Adrenal gland (tissue), 12 donors: Measurements from ENCODE around the gene SCAP. TPM values are rescaled to one million over a fixed set of nuclear protein-coding genes. Genes with fewer than 3 reads are reported as not detected.

Source experiments
- DNase-seq, 7 donors: peaks; one replicate each; pipeline ENCODE4 v3.0.0-alpha.2; 2019 to 2020
- H3K27ac ChIP-seq, 5 donors: fragments of 200-600 bp; sonication (generic) in 4 of 5; 1 replicate in 3 of 5; 2 replicates in 2 of 5; pipeline versions ENCODE4 v1.5.1 to v1.8.0; 2016 to 2020; ENCODE audit warnings: mild to moderate bottlenecking in 1 of 5
- H3K27me3 ChIP-seq: fragments of 200-600 bp; 2 replicates; pipeline ENCODE4 v1.8.0; 2021
- H3K36me3 ChIP-seq, 2 donors: fragments of 200-600 bp; replicated peaks in 1 of 2; 1 replicate in 1 of 2; 2 replicates in 1 of 2; pipeline versions ENCODE4 v1.5.1 to v1.8.0; 2018 to 2022
- H3K4me1 ChIP-seq, 2 donors: fragments of 200-600 bp; replicated peaks in 1 of 2; 1 replicate in 1 of 2; 2 replicates in 1 of 2; pipeline versions ENCODE4 v1.5.1 to v1.8.0; 2018 to 2021
- H3K4me3 ChIP-seq, 4 donors: fragments of 200-600 bp; sonication (generic) in 3 of 4; one replicate each; pipeline ENCODE4 v1.5.1; 2016 to 2018
- H3K9me3 ChIP-seq, 3 donors: fragments of 200-600 bp; sonication (generic) in 1 of 3; replicated peaks in 1 of 3; 1 replicate in 2 of 3; 2 replicates in 1 of 3; pipeline versions ENCODE4 v1.5.1 to v1.8.0; 2016 to 2021
- CTCF ChIP-seq, 6 experiments: fragments of 450-650 bp in 4 of 6; fragments of 200-600 bp in 2 of 6; sonication (generic) in 1 of 6; IDR thresholded peaks; 1 replicate in 5 of 6; 2 replicates in 1 of 6; pipeline versions ENCODE4 v1.5.1 to v1.8.0; 2016 to 2021; ENCODE audit warnings: antibody characterized with exemption in 6 of 6, mild to moderate bottlenecking in 2 of 6, moderate library complexity in 1 of 6
- POLR2A ChIP-seq, 2 donors: fragments of 450-650 bp; IDR thresholded peaks; one replicate each; pipeline ENCODE4 v1.6.1; 2017; ENCODE audit warnings: antibody characterized with exemption in 2 of 2, mild to moderate bottlenecking in 2 of 2, moderate library complexity in 1 of 2
- WGBS, 4 donors: extraction: QIAGEN DNeasy Blood & Tissue Kit in 2 of 4; methylation state at CpG; one replicate each; pipeline versions ENCODE4 v1.1.5 to v1.1.7; 2013 to 2017; 5-methylcytosine and 5-hydroxymethylcytosine counted together
- intact Hi-C, 2 donors: fragments of 100-400 bp; cut with DNase I; formaldehyde crosslinking; loops; one replicate each; pipeline versions ENCODE4 v1.14.1 to v1.15.0; 2022 to 2023
- polyA plus RNA-seq, 3 donors: library from polyadenylated mRNA; stranded (reverse); fragments of 200-250 nt in 2 of 3; fragments of 350-450 nt in 1 of 3; fragmentation: Illumina TruSeq in 1 of 3; extraction: RNeasy Lipid Tissue Mini Kit (QIAGEN cat#74804) in 1 of 3; gene quantifications; one replicate each; pipeline ENCODE4 v1.2.3, GENCODE V29; 2013 to 2014
- total RNA-seq, 9 donors: library from RNA; depleted of rRNA in 4 of 9; stranded (reverse); fragments of >200 nt in 4 of 9; fragments of 120-200 nt in 1 of 9; fragmentation: NEBNext Ultra II Directional in 1 of 9; extraction: Animal tissue kit (Norgen Biotek cat#: 25700) in 1 of 9; gene quantifications; one replicate each; pipeline versions ENCODE4 v1.1.0 to v1.2.4, GENCODE V29; 2013 to 2023
- donor health status: healthy with polysubstance abuse.
- donor health status: Bipolar disorder and iron deficiency.
- donor health status: DM: yes; HTN: yes; CAD: no.
- donor health status: DM: no; HTN: no; CAD: no.
- donor health status: DM: no; HTN: no; CAD: no.
- donor health status: DM: yes; HTN: yes; CAD: no.

Gene SCAP
- total and polyA plus RNA-seq, 12 donors: 126 to 954 (median 176) TPM

- intact Hi-C loops: loop anchor here (5.0 to 10.0 kb wide), 3 partner anchors 55 to 92 kb away; partner anchors contain the start of genes ELP6 (in 2 of the 2) and SCAP (in 1 of the 2)
- no peaks in the 10 kb centered on the region for H3K9me3 ChIP-seq
- WGBS, 4 donors: 92 to 94% (median 93%) methylated on average over 8 to 9 of the region's 9 CpGs
- peaks cover 0 to 67% of the 10 kb centered on the region in 2 donors for H3K36me3 ChIP-seq
- no peaks in the 10 kb centered on the region for H3K27me3 ChIP-seq
- no peak for DNase-seq
- H3K27ac ChIP-seq: peak overlapping the region in 2 of 5 donors; percentile 74 to 78
- H3K4me3 ChIP-seq: no peak overlapping the region
- H3K4me1 ChIP-seq: peaks cover 9 to 18% of the 10 kb centered on the region in 2 donors
- TF ChIP-seq CTCF (IDR thresholded peaks at IDR 0.05) (no peak), POLR2A (IDR thresholded peaks at IDR 0.05) (no peak)
Observed at GRCh38 chr3:47422743-47423142, 53.0 kb downstream of the SCAP start.

- TF ChIP-seq CTCF (IDR thresholded peaks at IDR 0.05): peak; percentile 29 to 73 (median 52)
- no peak for TF ChIP-seq POLR2A (IDR thresholded peaks at IDR 0.05)
- H3K4me3 ChIP-seq: no peak overlapping the region
Observed at GRCh38 chr3:47421741-47422649, 53.7 kb downstream of the SCAP start.

GRCh38 chr3:47420511-47421484 is 54.9 kb downstream of the SCAP start:
- Histone ChIP-seq H3K27ac (peak overlapping the region; percentile 49 to 78 (median 66)), H3K27me3 (no peaks in the 10 kb centered on the region), H3K4me1 (peaks cover 9 to 18% of the 10 kb centered on the region in 2 donors), H3K36me3 (peaks cover 0 to 70% of the 10 kb centered on the region in 2 donors), H3K4me3 (no peak overlapping the region), H3K9me3 (no peaks in the 10 kb centered on the region)
- TF ChIP-seq POLR2A (IDR thresholded peaks at IDR 0.05): no peak
- peak; percentile 89 to 98 (median 96) for TF ChIP-seq CTCF (IDR thresholded peaks at IDR 0.05)
- WGBS, 4 donors: 63 to 69% (median 68%) methylated on average over 23 to 29 of the region's 29 CpGs
- intact Hi-C loops: loop anchor here (2.0 to 10.0 kb wide), 4 partner anchors 56 to 94 kb away; partner anchors contain the start of genes ELP6 (in 2 of the 2) and SCAP (in 1 of the 2)
- peak; percentile 87 to 97 (median 93) for DNase-seq

More at GRCh38 chr3:47421741-47422649, 53.7 kb downstream of the SCAP start:
- 51 to 54% (median 53%) methylated on average over 11 to 13 of the region's 13 CpGs for WGBS, 4 donors
- H3K9me3 ChIP-seq: no peaks in the 10 kb centered on the region
- peaks cover 0 to 71% of the 10 kb centered on the region in 2 donors for H3K36me3 ChIP-seq
- intact Hi-C loops: loop anchor here (2.0 to 10.0 kb wide), 4 partner anchors 55 to 93 kb away; partner anchors contain the start of genes ELP6 (in 2 of the 2) and SCAP (in 1 of the 2)
- peak overlapping the region; percentile 49 to 78 (median 66) for H3K27ac ChIP-seq
- peaks cover 9 to 18% of the 10 kb centered on the region in 2 donors for H3K4me1 ChIP-seq
- no peaks in the 10 kb centered on the region for H3K27me3 ChIP-seq
- peak; percentile 68 to 89 (median 83) for DNase-seq
